GM18517 (cell line): ENCODE measurements around the gene TCEA3.
"Not testable (repeated sequence)": the region's sequence is repeated elsewhere in the genome, so short reads cannot be mapped to it uniquely, and the experiment has no call there.

ENCODE experiments used
- ATAC-seq: cut with Tn5 transposase; IDR thresholded peaks from one replicate; pipeline ENCODE4 v1.9.1; 2021; ENCODE audit warnings: mild to moderate bottlenecking, moderate library complexity; ENCODE audit not compliant: unreplicated experiment

Gene TCEA3

GRCh38 chr1:23394684-23395083, 29.9 kb downstream of the TCEA3 start:
- no peak for ATAC-seq

GRCh38 chr1:23394181-23394580, 30.4 kb downstream of the TCEA3 start:
- no peak for ATAC-seq

GRCh38 chr1:23393706-23394105, 30.8 kb downstream of the TCEA3 start:
- ATAC-seq: no peak

- no peak for ATAC-seq
These were observed 32.3 kb downstream of the TCEA3 start for GRCh38 chr1:23392125-23392855.

GRCh38 chr1:23389837-23390321, 34.7 kb downstream of the TCEA3 start:
- no peak for ATAC-seq

- no peak for ATAC-seq
These were observed 37.1 kb downstream of the TCEA3 start for GRCh38 chr1:23387494-23387893.

- no peak for ATAC-seq
These were observed 39.4 kb downstream of the TCEA3 start for GRCh38 chr1:23385119-23385621.

- ATAC-seq: no peak
These were observed 40.1 kb downstream of the TCEA3 start for GRCh38 chr1:23384312-23385058.

GRCh38 chr1:23383577-23384311, 40.8 kb downstream of the TCEA3 start:
- ATAC-seq: no peak

- ATAC-seq: no peak
These were observed 43.2 kb downstream of the TCEA3 start for GRCh38 chr1:23381233-23381885.

GRCh38 chr1:23380719-23381118, 43.8 kb downstream of the TCEA3 start:
- no peak for ATAC-seq

GRCh38 chr1:23380236-23380635, 44.3 kb downstream of the TCEA3 start:
- ATAC-seq: not testable (repeated sequence)

GRCh38 chr1:23376890-23377811, 47.4 kb downstream of the TCEA3 start:
- ATAC-seq: no peak

GRCh38 chr1:23374079-23374735, 50.3 kb downstream of the TCEA3 start:
- not testable (repeated sequence) for ATAC-seq

- ATAC-seq: no peak
These were observed 52.3 kb downstream of the TCEA3 start for GRCh38 chr1:23371987-23372880.

GRCh38 chr1:23370709-23371584, 53.6 kb downstream of the TCEA3 start:
- no peak for ATAC-seq

- no peak for ATAC-seq
These were observed 54.2 kb downstream of the TCEA3 start for GRCh38 chr1:23370330-23370708.
